Measurements from ENCODE around the gene RIPOR2. TPM values are rescaled to one million over a fixed set of nuclear protein-coding genes. Genes with fewer than 3 reads are reported as not detected.

RIPOR2 gene
- total and polyA plus RNA-seq, 4 donors, result 1.6 to 10.9 (median 3.7) TPM

- Histone ChIP-seq H3K4me3 (ENCODE audit: low read depth in 1 of 3, low read length in 3 of 3) (no peak overlapping the region), H3K9ac (ENCODE audit: low read depth in 1 of 2, low read length in 2 of 2) (no peak overlapping the region), H3K4me1 (ENCODE audit: control insufficient read depth in 4 of 4, insufficient read depth in 4 of 4, low read length in 3 of 4) (no peaks in the 10 kb centered on the region), H3K36me3 (ENCODE audit: control insufficient read depth in 4 of 4, insufficient read depth in 3 of 4, low read depth in 1 of 4, low read length in 3 of 4) (no peaks in the 10 kb centered on the region), H3K9me3 (ENCODE audit: control insufficient read depth in 4 of 4, low read length in 3 of 4) (no peaks in the 10 kb centered on the region), H3K27me3 (ENCODE audit: control insufficient read depth in 4 of 4, insufficient read depth in 4 of 4, low read length in 3 of 4) (no peaks in the 10 kb centered on the region), H3K27ac (ENCODE audit: low read depth in 1 of 2, low read length in 2 of 2) (no peak overlapping the region)
- DNase-seq (ENCODE audit: low spot score), result no peak
- TF ChIP-seq CTCF (IDR thresholded peaks at IDR 0.05; ENCODE audit: low read depth, low read length, missing input control) (no peak), ZBTB33 (IDR thresholded peaks at IDR 0.05) (no peak), HNF4A (conservative IDR thresholded peaks at IDR 0.05) (no peak), RXRA (IDR thresholded peaks at IDR 0.05) (no peak), MAX (IDR thresholded peaks at IDR 0.05) (no peak), JUND (IDR thresholded peaks at IDR 0.05) (no peak), GABPA (IDR thresholded peaks at IDR 0.05 in 1 of 2, conservative IDR thresholded peaks at IDR 0.05 in 1 of 2) (no peak), EGR1 (IDR thresholded peaks at IDR 0.05; ENCODE audit: low read depth in 2 of 2) (no peak), NR2F2 (IDR thresholded peaks at IDR 0.05) (no peak), FOXA1 (IDR thresholded peaks at IDR 0.05) (no peak)
- 85% methylated on average over 4 of the region's 4 CpGs for WGBS
Measured at GRCh38 chr6:24981386-24981760, 45.6 kb upstream of the RIPOR2 start.

- Histone ChIP-seq H3K9me3 (ENCODE audit: control insufficient read depth in 4 of 4, low read length in 3 of 4) (no peaks in the 10 kb centered on the region), H3K27ac (ENCODE audit: low read depth in 1 of 2, low read length in 2 of 2) (no peak overlapping the region), H3K9ac (ENCODE audit: low read depth in 1 of 2, low read length in 2 of 2) (no peak overlapping the region), H3K4me3 (ENCODE audit: low read depth in 1 of 3, low read length in 3 of 3) (no peak overlapping the region), H3K27me3 (ENCODE audit: control insufficient read depth in 4 of 4, insufficient read depth in 4 of 4, low read length in 3 of 4) (no peaks in the 10 kb centered on the region), H3K4me1 (ENCODE audit: control insufficient read depth in 4 of 4, insufficient read depth in 4 of 4, low read length in 3 of 4) (no peaks in the 10 kb centered on the region), H3K36me3 (ENCODE audit: control insufficient read depth in 4 of 4, insufficient read depth in 3 of 4, low read depth in 1 of 4, low read length in 3 of 4) (no peaks in the 10 kb centered on the region)
- WGBS, result 65% methylated on average over 4 of the region's 4 CpGs
- DNase-seq (ENCODE audit: low spot score), result no peak
- TF ChIP-seq JUND (IDR thresholded peaks at IDR 0.05), result no peak
- no peak for TF ChIP-seq YY1 (IDR thresholded peaks at IDR 0.05)
- no peak for TF ChIP-seq HNF4A (conservative IDR thresholded peaks at IDR 0.05)
- no peak for TF ChIP-seq ZBTB33 (IDR thresholded peaks at IDR 0.05)
- no peak for TF ChIP-seq EGR1 (IDR thresholded peaks at IDR 0.05; ENCODE audit: low read depth in 2 of 2)
- TF ChIP-seq TAF1 (conservative IDR thresholded peaks at IDR 0.05), result no peak
- no peak for TF ChIP-seq RAD21 (IDR thresholded peaks at IDR 0.05)
- no peak for TF ChIP-seq FOXA1 (IDR thresholded peaks at IDR 0.05)
- no peak for TF ChIP-seq HNF4G (IDR thresholded peaks at IDR 0.05)
- no peak for TF ChIP-seq CTCF (IDR thresholded peaks at IDR 0.05; ENCODE audit: low read depth, low read length, missing input control)
- TF ChIP-seq SP1 (IDR thresholded peaks at IDR 0.05), result no peak
- TF ChIP-seq MAX (IDR thresholded peaks at IDR 0.05), result no peak
- TF ChIP-seq RXRA (IDR thresholded peaks at IDR 0.05), result no peak
- no peak for TF ChIP-seq NR2F2 (IDR thresholded peaks at IDR 0.05)
- TF ChIP-seq FOXA2 (IDR thresholded peaks at IDR 0.05), result no peak
Measured at GRCh38 chr6:24980507-24981385, 45.0 kb upstream of the RIPOR2 start.

Measured in liver (tissue), 9 donors.